MM.1S (cell line): ENCODE data around the gene TMEM51.

Experiments used
- EZH2 ChIP-seq: fragments of 300-600 bp; sonication (generic); optimal IDR thresholded peaks from 2 replicates; pipeline ENCODE3; 2017; ENCODE audit warnings: low read depth, mild to moderate bottlenecking, antibody characterized with exemption, low read length, mixed read lengths
- EZH2phosphoT487 ChIP-seq: fragments of 300-600 bp; sonication (generic); IDR thresholded peaks from 2 replicates; pipeline ENCODE4 v1.6.1; 2018; ENCODE audit warnings: antibody characterized with exemption, low read length
- TF ChIP-seq, protein P1 (sequence below): fragments of 300-600 bp; sonication (generic); IDR thresholded peaks from 2 replicates; pipeline ENCODE4 v1.5.1; 2016; ENCODE audit warnings: antibody characterized with exemption, low read length, mixed read lengths

DNA sequence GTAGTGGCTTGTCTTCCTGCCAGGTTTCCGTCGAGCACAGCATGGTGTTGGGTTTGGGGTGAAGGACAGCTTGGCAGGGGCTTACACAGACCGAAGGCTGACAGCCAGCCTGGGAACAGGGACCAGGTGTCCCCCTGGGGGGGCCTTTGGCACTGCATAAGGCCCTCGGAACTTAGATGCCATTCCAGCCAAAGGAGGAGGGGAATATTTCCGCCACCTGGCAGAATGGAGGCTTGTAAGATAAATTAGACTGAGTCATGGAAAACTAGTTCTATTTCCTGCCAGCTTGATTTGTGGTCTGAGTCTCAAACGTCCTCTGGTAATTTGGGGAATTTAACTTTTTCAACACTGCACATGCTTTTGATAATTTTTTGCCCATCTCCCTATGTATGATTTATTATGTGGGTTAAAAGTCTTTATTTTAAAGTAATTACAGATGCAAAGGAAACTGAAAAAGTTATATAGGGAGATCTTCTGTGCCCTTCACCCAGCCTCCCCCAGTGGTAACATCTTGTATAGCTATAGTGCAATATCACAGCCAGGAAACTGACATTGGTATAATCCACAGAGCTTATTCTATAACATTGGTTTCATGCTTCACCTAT lies 11.5 kb upstream of the TMEM51 start:
- TF ChIP-seq, protein P1, sequence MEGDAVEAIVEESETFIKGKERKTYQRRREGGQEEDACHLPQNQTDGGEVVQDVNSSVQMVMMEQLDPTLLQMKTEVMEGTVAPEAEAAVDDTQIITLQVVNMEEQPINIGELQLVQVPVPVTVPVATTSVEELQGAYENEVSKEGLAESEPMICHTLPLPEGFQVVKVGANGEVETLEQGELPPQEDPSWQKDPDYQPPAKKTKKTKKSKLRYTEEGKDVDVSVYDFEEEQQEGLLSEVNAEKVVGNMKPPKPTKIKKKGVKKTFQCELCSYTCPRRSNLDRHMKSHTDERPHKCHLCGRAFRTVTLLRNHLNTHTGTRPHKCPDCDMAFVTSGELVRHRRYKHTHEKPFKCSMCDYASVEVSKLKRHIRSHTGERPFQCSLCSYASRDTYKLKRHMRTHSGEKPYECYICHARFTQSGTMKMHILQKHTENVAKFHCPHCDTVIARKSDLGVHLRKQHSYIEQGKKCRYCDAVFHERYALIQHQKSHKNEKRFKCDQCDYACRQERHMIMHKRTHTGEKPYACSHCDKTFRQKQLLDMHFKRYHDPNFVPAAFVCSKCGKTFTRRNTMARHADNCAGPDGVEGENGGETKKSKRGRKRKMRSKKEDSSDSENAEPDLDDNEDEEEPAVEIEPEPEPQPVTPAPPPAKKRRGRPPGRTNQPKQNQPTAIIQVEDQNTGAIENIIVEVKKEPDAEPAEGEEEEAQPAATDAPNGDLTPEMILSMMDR: 0 out of 2 replicates have a peak, but pooled peaks have one; percentile 5
- TF ChIP-seq EZH2phosphoT487: no peak
- no peak for TF ChIP-seq EZH2
